ENCODE results near the gene MS4A10. TPM values are rescaled to one million over a fixed set of nuclear protein-coding genes. Genes with fewer than 3 reads are reported as not detected.
A peak's percentile ranks its signal among the peaks of the same experiment; 100 is the strongest.

Gene MS4A10
- total RNA-seq, 1 donor = not detected

DNA sequence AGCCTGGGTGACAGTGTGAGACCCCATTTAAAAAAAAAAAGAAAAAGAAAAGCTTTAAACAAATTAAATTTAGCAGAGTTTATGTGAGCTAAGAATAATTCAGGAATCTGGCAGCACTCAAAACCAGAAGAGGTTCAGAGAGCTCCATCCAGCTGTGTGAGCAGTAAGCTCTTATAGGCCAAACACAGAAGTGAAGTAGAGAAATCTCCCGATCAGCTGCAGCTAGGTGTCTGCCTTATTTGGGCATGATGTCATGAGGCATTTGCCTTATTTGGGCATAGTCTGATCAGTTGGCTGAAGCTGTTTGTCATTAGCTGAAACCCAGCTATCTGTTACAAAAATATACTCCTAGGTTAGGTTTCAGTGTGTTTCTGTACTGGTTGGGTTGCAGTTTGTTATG, 20.3 kb upstream of the MS4A10 start:
- Histone ChIP-seq H3K79me2 (ENCODE audit: insufficient read depth, low read length) (no peaks in the 10 kb centered on the region), H3K27me3 (ENCODE audit: insufficient read depth, low read length) (peaks cover 18% of the 10 kb centered on the region), H3K36me3 (ENCODE audit: insufficient read depth, low read length) (no peaks in the 10 kb centered on the region)

DNA sequence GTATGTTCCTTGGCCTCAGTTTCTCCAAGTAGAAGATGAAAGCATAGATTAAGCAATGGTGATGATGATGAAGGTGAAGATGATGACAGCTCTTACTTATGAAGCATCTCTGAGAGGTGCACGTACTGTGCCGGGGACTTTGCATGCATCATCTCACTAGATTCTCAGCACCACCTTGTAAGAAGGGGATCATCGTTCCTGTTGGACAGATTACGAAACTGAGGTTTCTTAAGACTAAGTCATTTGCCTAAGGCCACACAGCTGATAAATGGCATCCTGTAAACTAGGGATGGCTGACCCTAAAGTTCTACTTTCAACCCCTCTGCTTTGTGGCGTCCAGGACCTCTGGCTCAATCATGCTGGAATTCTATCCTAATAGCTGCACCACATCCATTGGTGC, 19.8 kb upstream of the MS4A10 start:
- Histone ChIP-seq H3K4me3 (ENCODE audit: insufficient read depth, low read length) (no peak overlapping the region), H4K20me1 (ENCODE audit: insufficient read depth, low read length) (no peaks in the 10 kb centered on the region), H3K79me2 (ENCODE audit: insufficient read depth, low read length) (no peaks in the 10 kb centered on the region), H3K9me3 (ENCODE audit: low read depth, low read length) (no peaks in the 10 kb centered on the region), H3K27ac (ENCODE audit: low read depth, low read length) (no peak overlapping the region), H3K4me1 (ENCODE audit: insufficient read depth, low read length) (no peaks in the 10 kb centered on the region), H3K27me3 (ENCODE audit: insufficient read depth, low read length) (peaks cover 18% of the 10 kb centered on the region), H3K4me2 (ENCODE audit: insufficient read depth, low read length) (no peak overlapping the region), H2AFZ (ENCODE audit: low read length) (no peak overlapping the region), H3K36me3 (ENCODE audit: insufficient read depth, low read length) (no peaks in the 10 kb centered on the region)
- no peak for DNase-seq (ENCODE audit: insufficient read length, low spot score, missing footprints)
- TF ChIP-seq, protein P1, sequence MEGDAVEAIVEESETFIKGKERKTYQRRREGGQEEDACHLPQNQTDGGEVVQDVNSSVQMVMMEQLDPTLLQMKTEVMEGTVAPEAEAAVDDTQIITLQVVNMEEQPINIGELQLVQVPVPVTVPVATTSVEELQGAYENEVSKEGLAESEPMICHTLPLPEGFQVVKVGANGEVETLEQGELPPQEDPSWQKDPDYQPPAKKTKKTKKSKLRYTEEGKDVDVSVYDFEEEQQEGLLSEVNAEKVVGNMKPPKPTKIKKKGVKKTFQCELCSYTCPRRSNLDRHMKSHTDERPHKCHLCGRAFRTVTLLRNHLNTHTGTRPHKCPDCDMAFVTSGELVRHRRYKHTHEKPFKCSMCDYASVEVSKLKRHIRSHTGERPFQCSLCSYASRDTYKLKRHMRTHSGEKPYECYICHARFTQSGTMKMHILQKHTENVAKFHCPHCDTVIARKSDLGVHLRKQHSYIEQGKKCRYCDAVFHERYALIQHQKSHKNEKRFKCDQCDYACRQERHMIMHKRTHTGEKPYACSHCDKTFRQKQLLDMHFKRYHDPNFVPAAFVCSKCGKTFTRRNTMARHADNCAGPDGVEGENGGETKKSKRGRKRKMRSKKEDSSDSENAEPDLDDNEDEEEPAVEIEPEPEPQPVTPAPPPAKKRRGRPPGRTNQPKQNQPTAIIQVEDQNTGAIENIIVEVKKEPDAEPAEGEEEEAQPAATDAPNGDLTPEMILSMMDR (IDR thresholded peaks at IDR 0.05; ENCODE audit: extremely low read depth, low read depth, low read length) = no peak

More for the DNA sequence above, 20.3 kb upstream of the MS4A10 start:
- H3K4me1 ChIP-seq (ENCODE audit: insufficient read depth, low read length) = no peaks in the 10 kb centered on the region
- no peak overlapping the region for H3K27ac ChIP-seq (ENCODE audit: low read depth, low read length)
- H3K4me3 ChIP-seq (ENCODE audit: insufficient read depth, low read length) = no peak overlapping the region
- H4K20me1 ChIP-seq (ENCODE audit: insufficient read depth, low read length) = no peaks in the 10 kb centered on the region
- H2AFZ ChIP-seq (ENCODE audit: low read length) = no peak overlapping the region
- no peak for DNase-seq (ENCODE audit: insufficient read length, low spot score, missing footprints)
- no peak overlapping the region for H3K4me2 ChIP-seq (ENCODE audit: insufficient read depth, low read length)
- TF ChIP-seq, protein P1 (IDR thresholded peaks at IDR 0.05; ENCODE audit: extremely low read depth, low read depth, low read length) = no peak
- H3K9me3 ChIP-seq (ENCODE audit: low read depth, low read length) = no peaks in the 10 kb centered on the region

DNA sequence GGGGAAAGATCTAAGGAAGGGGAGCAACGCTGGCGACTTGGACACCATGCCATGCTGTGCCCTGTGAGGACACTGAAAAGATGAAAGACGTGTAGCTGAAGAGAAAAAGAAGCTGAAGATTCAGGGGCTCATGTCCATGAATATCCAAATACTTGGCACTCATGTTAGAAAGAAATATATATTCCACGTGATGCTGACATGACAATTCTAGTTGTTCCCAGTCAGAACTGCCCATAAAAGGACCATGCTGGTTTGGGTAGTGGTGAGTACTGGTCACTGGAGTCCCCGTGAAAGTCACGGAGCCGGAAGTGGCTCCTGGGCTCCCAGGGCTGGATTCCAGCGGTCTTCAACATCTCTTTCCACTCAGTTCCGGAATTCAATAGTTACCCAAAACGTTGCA, 18.6 kb upstream of the MS4A10 start:
- H3K4me1 ChIP-seq (ENCODE audit: insufficient read depth, low read length) = no peaks in the 10 kb centered on the region
- TF ChIP-seq, protein P1 (IDR thresholded peaks at IDR 0.05; ENCODE audit: extremely low read depth, low read depth, low read length) = no peak
- H3K4me2 ChIP-seq (ENCODE audit: insufficient read depth, low read length) = no peak overlapping the region
- H3K4me3 ChIP-seq (ENCODE audit: insufficient read depth, low read length) = no peak overlapping the region
- peaks cover 15% of the 10 kb centered on the region for H3K27me3 ChIP-seq (ENCODE audit: insufficient read depth, low read length)
- H3K36me3 ChIP-seq (ENCODE audit: insufficient read depth, low read length) = no peaks in the 10 kb centered on the region
- no peak overlapping the region for H3K27ac ChIP-seq (ENCODE audit: low read depth, low read length)
- H4K20me1 ChIP-seq (ENCODE audit: insufficient read depth, low read length) = no peaks in the 10 kb centered on the region
- H3K9me3 ChIP-seq (ENCODE audit: low read depth, low read length) = no peaks in the 10 kb centered on the region
- no peak overlapping the region for H2AFZ ChIP-seq (ENCODE audit: low read length)
- peak; percentile 10 for DNase-seq (ENCODE audit: insufficient read length, low spot score, missing footprints)
- H3K79me2 ChIP-seq (ENCODE audit: insufficient read depth, low read length) = no peaks in the 10 kb centered on the region

DNA sequence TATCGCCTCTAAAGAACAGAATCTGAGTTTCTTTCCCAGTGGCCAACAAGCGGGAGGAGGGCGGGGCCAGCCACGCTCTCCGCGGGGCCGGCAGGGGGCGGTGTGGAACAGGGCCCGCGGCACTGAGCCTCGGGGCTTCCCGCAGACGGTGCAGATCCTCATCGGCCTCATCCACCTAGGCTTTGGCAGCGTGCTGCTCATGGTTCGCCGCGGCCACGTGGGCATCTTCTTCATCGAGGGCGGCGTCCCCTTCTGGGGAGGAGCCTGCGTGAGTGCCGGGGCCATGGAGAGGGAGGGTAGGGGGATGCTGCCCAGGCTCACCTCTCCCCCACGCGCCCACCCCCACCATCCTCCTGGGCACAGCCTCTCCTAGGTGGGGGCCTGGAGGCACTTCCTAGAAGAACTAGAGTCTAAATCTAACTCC, 17.7 kb upstream of the MS4A10 start:
- peaks cover 14% of the 10 kb centered on the region for H3K27me3 ChIP-seq (ENCODE audit: insufficient read depth, low read length)
- H3K79me2 ChIP-seq (ENCODE audit: insufficient read depth, low read length) = no peaks in the 10 kb centered on the region
- no peak overlapping the region for H3K27ac ChIP-seq (ENCODE audit: low read depth, low read length)
- no peaks in the 10 kb centered on the region for H4K20me1 ChIP-seq (ENCODE audit: insufficient read depth, low read length)
- H3K9me3 ChIP-seq (ENCODE audit: low read depth, low read length) = no peaks in the 10 kb centered on the region
- no peaks in the 10 kb centered on the region for H3K36me3 ChIP-seq (ENCODE audit: insufficient read depth, low read length)
- DNase-seq (ENCODE audit: insufficient read length, low spot score, missing footprints) = peak; percentile 65
- H3K4me1 ChIP-seq (ENCODE audit: insufficient read depth, low read length) = no peaks in the 10 kb centered on the region
- no peak overlapping the region for H2AFZ ChIP-seq (ENCODE audit: low read length)
- TF ChIP-seq, protein P1 (IDR thresholded peaks at IDR 0.05; ENCODE audit: extremely low read depth, low read depth, low read length) = peak; percentile 38
- no peak overlapping the region for H3K4me2 ChIP-seq (ENCODE audit: insufficient read depth, low read length)
- H3K4me3 ChIP-seq (ENCODE audit: insufficient read depth, low read length) = no peak overlapping the region

Data from osteoblast (primary cell).